Thoracic aorta (tissue), 2 donors: ENCODE data around the gene ATP5MC2. TPM values are rescaled to one million over a fixed set of nuclear protein-coding genes. Genes with fewer than 3 reads are reported as not detected.
A peak's percentile ranks its signal among the peaks of the same experiment; 100 is the strongest.

ENCODE experiments used
- ATAC-seq: fragments of 150-250 bp; one replicate; pipeline ENCODE4 v1.8.0; 2017; ENCODE audit warnings: low read depth; ENCODE audit not compliant: insufficient number of reproducible peaks, low FRiP score
- DNase-seq: peaks from one replicate; pipeline ENCODE4 v3.0.0-alpha.2; 2020; ENCODE audit warnings: low spot score
- H3K27ac ChIP-seq, 2 donors: fragments of 200-600 bp; sonication (generic); 1 replicate in 1 of 2; 2 replicates in 1 of 2; pipeline ENCODE4 v1.5.1; 2016; ENCODE audit warnings: mild to moderate bottlenecking in 2 of 2, moderate library complexity in 2 of 2
- H3K27me3 ChIP-seq: fragments of 200-600 bp; sonication (generic); replicated peaks from 2 replicates; pipeline ENCODE4 v1.6.0; 2016; ENCODE audit warnings: mild to moderate bottlenecking; ENCODE audit not compliant: insufficient read depth
- H3K36me3 ChIP-seq: fragments of 200-600 bp; sonication (generic); one replicate; pipeline ENCODE4 v1.5.1; 2016
- H3K4me1 ChIP-seq, 2 donors: fragments of 200-600 bp; sonication (generic); 1 replicate in 1 of 2; 2 replicates in 1 of 2; pipeline versions ENCODE4 v1.5.1 to v1.6.0; 2016; ENCODE audit warnings: low read depth in 2 of 2, mild to moderate bottlenecking in 1 of 2; ENCODE audit not compliant: control insufficient read depth in 1 of 2
- H3K4me3 ChIP-seq: fragments of 200-600 bp; sonication (generic); 2 replicates; pipeline ENCODE4 v1.5.1; 2016; ENCODE audit warnings: mild to moderate bottlenecking
- H3K9me3 ChIP-seq: fragments of 200-600 bp; sonication (generic); 2 replicates; pipeline ENCODE4 v1.5.1; 2016
- CTCF ChIP-seq: fragments of 200-600 bp; sonication (generic); IDR thresholded peaks from one replicate; pipeline ENCODE4 v1.5.1; 2019; ENCODE audit warnings: antibody characterized with exemption
- total RNA-seq, 2 donors: library from RNA; depleted of rRNA; stranded (reverse); fragments of >200 nt; gene quantifications; one replicate each; pipeline versions ENCODE4 v1.1.0 to v1.2.3, GENCODE V29; 2016

The ATP5MC2 gene
- total RNA-seq, 2 donors from 2014 or later, result 168 to 175 TPM

- Histone ChIP-seq H3K9me3 (no peaks in the 10 kb centered on the region), H3K4me3 (peak overlapping the region; percentile 83), H3K27ac (peak overlapping the region; percentile 91), H3K27me3 (no peaks in the 10 kb centered on the region), H3K4me1 (peaks cover 28 to 29% of the 10 kb centered on the region in 2 donors), H3K36me3 (no peaks in the 10 kb centered on the region)
- DNase-seq, result no peak
- TF ChIP-seq CTCF, result no peak
- no peak for ATAC-seq
These were observed 49.1 kb downstream of the ATP5MC2 start for GRCh38 chr12:53626702-53627169.

- H3K9me3 ChIP-seq, result no peaks in the 10 kb centered on the region
- H3K36me3 ChIP-seq, result no peaks in the 10 kb centered on the region
- H3K4me1 ChIP-seq, result peaks cover 28 to 33% of the 10 kb centered on the region in 2 donors
- peak; percentile 92 for DNase-seq
- peak within 1 kb of the TSS; percentile 83 for H3K4me3 ChIP-seq
- H3K27me3 ChIP-seq, result no peaks in the 10 kb centered on the region
- peak within 1 kb of the TSS; percentile 91 for H3K27ac ChIP-seq
- TF ChIP-seq CTCF, result no peak
- peak; percentile 100 for ATAC-seq
These were observed 49.8 kb downstream of the ATP5MC2 start, which contains the start of gene ATF7 for GRCh38 chr12:53625946-53626701. Gene ATF7, minus strand, starts transcription at chr12:53626382. Its CDS starts 25,382 bp downstream, at chr12:53601000.

GRCh38 chr12:53625373-53625945, 50.4 kb downstream of the ATP5MC2 start:
- Histone ChIP-seq H3K36me3 (no peaks in the 10 kb centered on the region), H3K9me3 (no peaks in the 10 kb centered on the region), H3K27ac (peak overlapping the region; percentile 91), H3K4me3 (peak overlapping the region; percentile 83), H3K4me1 (peaks cover 28 to 33% of the 10 kb centered on the region in 2 donors), H3K27me3 (no peaks in the 10 kb centered on the region)
- ATAC-seq, result no peak
- no peak for DNase-seq
- no peak for TF ChIP-seq CTCF

GRCh38 chr12:53624956-53625355, 50.9 kb downstream of the ATP5MC2 start:
- DNase-seq (no peak), ATAC-seq (no peak)
- Histone ChIP-seq H3K36me3 (no peaks in the 10 kb centered on the region), H3K4me3 (peak overlapping the region; percentile 83), H3K9me3 (no peaks in the 10 kb centered on the region), H3K27me3 (no peaks in the 10 kb centered on the region), H3K4me1 (peaks cover 28 to 33% of the 10 kb centered on the region in 2 donors), H3K27ac (peak overlapping the region; percentile 91)
- TF ChIP-seq CTCF, result no peak

- ATAC-seq (no peak), DNase-seq (no peak)
- Histone ChIP-seq H3K27me3 (no peaks in the 10 kb centered on the region), H3K9me3 (no peaks in the 10 kb centered on the region), H3K4me1 (peaks cover 28 to 37% of the 10 kb centered on the region in 2 donors), H3K36me3 (no peaks in the 10 kb centered on the region), H3K4me3 (peak overlapping the region; percentile 83), H3K27ac (peak overlapping the region; percentile 4 to 91)
- TF ChIP-seq CTCF, result no peak
These were observed 51.4 kb downstream of the ATP5MC2 start for GRCh38 chr12:53624458-53624857.
